ENCODE results near the gene PHF24.
A peak's percentile ranks its signal among the peaks of the same experiment; 100 is the strongest.
"Not testable (repeated sequence)": the region's sequence is repeated elsewhere in the genome, so short reads cannot be mapped to it uniquely, and the experiment has no call there.

The PHF24 gene

DNA sequence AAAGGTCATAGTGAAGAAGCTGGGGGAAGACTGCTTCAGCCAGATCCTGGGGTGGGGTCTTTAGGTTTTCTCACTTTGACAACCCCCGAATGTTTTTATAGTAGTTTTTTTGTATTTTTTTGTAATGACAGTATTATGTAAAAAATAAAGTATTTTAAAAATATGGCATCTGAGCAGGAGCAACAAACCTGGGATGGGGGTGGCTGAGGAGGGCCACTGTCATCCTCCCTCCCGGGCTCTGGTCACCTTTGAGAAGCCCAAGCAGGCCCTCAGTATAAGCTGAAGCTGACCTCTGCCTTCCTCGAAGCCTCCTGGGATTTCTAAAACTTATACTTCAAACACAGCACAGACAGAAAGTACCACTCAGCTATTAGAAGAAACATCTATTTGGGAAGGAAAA, 40.2 kb downstream of the PHF24 start:
- no peak for DNase-seq

DNA sequence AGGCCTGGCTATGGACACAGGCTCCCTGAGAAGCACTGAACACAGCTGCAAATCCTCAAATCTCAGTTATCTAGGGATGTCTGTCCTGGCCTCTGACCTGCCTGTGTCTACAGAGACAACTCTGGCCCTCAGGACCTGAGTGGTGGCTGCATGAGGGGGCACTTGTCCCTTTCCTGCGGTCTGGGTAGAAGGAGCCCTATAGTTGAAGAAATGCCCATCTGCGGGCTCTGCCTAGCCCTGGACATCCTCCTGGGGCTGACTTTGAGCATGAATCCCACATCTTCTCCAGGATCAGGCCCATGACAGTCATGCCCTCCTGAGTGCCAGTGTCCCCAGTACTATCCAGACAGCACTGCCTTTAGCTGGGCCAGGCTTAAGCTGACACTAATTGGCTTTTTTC, 41.5 kb downstream of the PHF24 start:
- no peak for DNase-seq

DNA sequence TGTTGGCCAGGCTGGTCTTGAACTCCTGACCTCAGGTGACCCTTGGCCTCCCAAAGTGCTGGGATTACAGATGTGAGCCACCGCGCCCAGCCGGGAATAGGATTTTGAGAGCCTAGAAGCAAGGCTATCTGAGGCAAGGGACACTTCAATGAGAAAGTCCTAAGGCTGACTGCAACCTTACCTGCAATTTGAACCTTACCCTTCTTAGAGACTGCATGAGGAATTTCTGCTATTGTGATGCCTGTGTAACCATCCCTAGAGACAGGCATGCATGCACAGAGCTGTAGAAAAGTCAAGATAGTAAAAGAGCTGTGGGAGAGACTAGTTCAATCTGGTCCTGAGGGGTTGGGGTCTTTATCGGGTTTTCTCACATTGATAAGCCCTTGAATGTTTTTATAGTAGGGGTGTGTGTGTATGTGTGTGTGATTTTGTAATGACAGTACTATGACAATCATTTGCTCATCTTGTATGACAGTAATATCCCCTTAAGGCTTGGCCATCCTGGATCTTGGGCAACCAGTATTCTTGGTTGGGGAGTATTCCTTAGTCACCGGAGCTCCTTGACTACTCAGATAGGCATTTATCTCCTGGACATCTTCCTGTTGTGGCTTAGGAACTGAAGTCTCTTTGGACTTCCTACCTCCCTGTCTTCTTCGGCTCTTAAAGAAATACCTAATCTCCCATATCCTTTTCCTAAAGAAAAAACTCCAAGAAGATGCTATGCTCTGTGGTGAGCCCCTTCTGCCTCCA, 42.6 kb downstream of the PHF24 start:
- peak; percentile 64 for DNase-seq

DNA sequence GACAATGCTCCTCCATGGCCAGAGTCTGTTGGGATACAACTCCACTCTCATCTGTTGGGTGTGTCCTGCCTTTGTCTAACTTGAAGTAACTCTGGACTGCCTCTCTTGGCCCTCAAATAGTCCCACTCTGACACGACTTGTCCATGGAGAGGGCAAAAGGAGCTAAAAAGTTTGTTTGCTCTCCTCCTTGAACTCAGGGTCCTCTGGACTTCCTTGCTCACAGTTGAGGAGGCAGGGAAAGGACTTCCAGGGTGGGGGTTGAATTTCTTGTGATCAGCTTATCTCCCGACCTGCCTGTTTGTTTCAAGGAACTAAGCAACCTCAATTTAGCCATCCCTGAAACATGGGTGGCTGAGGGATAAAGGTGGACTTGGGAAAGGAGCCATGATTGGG, 43.2 kb downstream of the PHF24 start:
- DNase-seq = no peak

DNA sequence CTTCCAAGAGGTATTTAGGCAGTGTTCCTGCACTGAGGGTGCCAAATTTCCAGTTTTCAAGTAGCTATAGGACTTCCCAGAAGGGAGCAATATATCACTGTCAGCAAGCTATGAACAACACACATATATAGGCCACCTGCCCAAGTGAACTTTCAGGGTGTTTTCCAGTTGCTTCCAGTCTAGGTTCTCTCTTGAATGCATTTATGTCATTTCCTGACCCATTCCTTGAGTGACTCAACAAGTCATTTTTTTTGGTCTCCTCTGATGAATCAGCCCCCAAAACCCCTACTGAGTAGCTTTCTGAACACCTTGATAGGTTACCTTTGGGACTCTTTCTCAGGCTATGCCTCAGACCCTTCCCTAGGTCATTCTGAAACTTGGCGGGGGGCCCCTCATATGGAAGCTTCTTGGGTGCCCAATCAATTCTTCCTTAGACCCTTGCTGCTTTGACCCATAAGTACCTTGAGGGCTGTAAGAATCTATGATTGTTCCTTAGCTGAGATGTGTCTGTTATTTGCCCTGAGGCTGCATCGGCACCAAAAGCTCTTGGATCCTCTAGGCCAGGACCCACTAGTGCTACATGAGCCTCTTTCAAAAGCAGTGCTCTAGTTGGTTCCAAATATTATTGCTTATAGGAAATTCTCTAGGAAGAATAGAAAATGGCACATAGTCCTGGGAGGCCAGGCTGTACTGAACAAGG, 43.9 kb downstream of the PHF24 start:
- no peak for DNase-seq

DNA sequence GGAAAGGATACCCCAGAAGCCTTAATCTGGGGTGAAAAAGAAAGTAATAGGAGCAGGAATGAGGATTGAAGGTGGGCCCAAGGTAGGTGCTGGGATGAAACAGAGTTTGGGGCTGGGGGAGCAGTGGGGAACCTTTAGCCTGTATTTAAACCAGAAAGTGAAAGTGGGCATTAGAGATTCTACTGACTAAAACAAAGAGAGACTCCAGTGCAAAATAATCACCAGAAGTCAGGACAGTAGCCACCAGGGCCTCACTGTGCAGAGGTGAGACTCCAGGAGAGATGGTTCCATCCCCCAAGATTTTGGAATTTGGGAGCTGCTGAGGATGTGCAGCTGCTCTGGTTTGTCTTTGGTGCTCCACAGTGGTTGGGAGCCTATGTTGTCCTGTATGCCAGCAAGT, 44.5 kb downstream of the PHF24 start:
- no peak for DNase-seq

DNA sequence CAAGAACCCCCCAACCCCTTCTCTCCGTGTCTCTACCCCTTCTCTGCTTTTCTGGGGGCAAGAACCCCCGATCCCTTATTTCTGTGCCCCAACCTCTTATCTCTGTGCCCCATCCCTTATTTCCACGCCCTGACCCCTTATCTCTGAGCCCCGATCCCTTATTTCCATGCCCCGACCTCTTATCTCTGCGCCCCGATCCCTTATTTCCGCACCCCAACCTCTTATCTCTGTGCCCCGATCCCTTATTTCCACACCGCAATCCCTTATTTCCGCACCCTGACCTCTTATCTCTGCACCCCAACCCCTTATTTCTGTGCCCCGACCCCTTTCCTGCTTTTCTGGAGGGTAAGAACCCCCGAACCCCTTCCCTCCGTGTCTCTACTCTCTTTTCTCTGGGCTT, 46.2 kb downstream of the PHF24 start:
- not testable (repeated sequence) for DNase-seq

DNA sequence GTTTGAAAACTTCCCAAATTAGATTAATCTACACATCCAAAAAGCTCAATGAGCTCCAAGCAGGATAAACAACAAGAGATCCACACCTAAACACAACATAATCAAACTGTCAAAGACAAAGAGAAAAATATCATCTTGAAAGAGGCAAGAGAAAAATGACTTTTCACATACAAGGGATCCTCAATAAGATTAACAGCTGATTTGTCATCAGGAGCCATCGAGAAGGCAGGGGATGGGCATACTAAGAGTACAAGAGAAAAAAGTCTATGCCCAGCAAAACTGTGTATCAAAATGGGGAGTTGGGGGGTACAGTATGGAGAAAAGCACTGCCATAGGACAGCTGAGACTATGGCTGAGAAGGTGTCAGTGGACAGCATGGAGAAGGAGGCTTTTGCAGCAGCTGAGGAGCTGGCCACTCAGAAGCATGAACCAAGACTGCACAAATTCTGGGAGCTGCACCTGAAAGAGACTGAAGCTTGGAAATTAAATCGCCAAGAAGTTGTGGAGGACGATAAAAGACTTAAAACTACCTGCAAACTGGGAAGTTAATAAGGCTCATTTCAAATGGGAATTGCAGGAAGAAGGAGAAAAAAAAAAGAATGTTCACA, 52.4 kb downstream of the PHF24 start:
- no peak for DNase-seq

DNA sequence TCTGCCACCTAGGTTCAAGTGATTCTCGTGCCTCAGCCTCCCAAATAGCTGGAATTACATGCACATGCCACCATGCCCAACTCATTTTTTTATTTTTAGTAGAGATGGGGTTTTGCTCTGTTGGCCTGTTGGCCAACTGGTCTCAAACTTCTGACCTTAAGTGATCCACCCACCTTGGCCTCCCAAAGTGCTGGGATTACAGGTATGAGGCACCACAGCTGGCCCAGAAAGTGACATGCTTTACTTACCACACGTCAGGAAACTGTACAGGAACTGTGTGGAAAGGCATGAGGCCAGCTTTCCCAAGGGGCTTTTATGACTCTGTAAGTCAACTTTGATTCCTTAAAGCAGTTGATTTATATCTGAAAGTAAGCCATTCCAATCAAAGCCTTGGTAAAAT, 56.4 kb downstream of the PHF24 start:
- no peak for DNase-seq

DNA sequence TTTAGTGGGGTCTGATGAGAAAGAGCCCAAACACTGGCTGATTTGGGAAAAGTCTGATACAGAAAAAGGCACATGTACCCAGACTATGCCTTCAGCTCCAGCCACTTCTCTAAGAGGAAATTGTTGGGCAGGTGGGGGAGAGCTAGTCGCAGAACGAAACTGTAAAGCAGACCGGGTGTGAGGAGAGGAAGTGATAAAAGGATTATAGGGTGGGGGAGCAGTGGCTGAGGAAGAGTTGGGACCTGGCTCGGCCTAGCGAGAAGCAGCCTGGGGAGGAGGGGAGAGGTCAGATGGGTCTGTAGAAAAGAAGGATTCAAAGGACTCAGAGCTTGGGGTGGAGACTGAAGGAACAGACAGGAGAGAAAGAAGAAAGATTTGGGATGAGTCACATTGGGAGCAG, 65.4 kb downstream of the PHF24 start:
- DNase-seq = not testable (repeated sequence)

DNA sequence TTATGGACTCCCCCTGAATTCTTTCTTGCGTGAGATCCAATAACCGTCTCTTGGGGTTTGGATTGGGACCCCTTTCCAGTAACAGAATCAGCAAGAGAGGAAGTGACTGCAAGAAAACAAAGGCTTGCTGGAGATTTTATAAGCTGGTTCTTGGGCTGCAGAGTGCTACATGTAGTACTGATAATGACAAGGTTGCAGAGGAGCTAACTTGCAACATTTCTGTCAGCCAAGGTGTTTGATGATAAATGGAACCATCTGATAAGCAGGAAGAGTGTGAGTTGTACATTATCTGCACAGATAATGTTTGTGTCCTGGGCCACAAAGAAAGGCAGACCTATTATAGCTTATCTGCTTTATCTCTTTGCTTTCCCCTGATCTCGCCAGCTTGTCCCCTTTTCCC, 68.6 kb downstream of the PHF24 start:
- no peak for DNase-seq

DNA sequence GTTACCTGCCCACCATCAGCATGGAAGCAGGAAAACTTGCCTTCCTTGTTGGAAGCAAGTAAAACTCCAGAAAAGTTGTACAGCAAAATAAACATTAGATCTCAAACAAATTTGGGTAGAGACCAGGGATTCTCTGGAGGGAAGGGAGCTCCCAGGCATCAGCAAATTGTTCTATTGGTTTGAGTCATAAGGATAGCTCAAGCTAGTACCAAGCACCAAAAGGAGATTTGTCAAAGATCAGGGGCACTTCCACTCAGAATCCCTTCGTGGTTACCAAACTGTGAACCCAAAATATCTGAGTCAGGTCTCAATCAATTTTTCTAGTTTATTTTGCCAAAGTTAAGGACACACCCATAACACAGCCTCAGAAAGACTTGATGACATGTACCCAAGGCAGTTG, 69.3 kb downstream of the PHF24 start:
- DNase-seq = no peak

DNA sequence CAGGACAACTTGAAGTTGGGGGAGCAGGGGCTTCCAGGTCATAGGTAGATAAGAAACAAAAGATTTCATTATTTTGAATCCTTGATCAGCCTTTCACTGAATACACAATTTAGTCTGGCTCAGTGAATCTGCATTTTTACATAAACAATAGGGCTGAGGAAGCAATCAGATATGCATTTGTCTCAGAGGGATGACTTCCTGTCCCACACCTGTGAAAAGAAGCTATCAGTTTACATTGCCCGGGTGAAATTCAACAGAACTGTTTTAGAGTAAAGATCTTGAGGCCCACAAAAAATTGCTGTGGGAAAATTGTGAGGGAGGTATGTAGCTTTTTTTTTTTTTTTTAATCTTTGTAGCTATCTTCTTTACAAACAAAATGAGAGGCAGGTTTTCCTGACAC, 69.8 kb downstream of the PHF24 start:
- no peak for DNase-seq

DNA sequence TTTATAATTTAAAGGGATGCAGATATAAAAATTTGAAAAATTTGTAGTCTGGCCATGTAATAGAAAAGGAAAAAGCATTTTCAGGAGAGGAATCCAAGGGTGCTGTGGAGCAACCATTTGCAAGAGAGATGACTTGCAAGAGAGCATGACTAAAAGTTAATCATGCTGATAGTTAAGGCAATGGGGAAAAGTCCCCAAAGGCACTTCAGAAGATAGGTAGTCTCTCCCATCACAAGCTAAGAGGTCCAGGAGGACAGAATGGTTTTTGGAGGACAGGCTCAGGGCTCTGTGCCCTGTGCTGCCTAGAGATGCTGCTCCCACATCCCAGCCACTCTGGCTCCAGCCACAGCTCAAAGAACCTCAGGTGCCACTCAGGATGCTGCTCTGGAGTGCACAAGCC, 70.3 kb downstream of the PHF24 start:
- DNase-seq = no peak

DNA sequence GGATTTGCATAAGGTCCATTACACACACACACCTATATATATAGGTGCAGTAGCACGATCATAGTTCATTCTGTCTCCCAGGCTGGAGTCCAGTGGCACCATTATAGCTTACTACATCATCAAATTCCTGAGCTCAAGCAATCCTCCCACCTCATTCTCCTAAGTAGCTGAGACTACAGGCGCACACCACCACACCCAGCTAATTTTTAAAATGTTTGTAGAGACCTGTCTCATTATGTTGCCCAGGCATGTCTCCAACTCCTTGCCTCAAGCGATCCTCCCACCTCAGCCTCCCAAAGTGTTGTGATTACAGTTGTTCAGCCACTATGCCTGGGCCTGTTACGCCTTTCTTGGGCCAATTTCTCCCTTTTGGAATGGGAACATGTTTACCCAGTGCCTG, 71.2 kb downstream of the PHF24 start:
- no peak for DNase-seq

DNA sequence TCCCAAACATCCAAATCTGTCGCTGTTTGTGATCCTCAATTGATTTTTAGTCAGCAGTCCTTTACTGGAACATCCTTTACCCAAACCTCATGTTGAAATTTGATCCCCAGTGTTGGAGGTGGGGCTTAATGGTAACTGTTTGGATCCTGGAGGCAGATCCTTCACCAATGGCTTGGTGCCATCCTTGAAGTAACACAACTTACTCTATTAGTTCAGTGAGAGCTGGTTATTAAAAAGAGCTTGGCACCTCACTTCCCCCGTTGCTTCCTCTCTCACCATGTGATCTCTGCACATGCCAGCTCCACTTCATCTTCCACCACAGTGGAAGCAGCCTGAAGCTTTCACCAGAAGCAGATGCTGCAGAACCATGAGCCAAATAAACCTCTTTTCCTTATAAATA, 71.8 kb downstream of the PHF24 start:
- no peak for DNase-seq

Data from fibroblast of skin of abdomen (primary cell).